K562 (cell line): ENCODE measurements around the gene ZNF213. TPM values are rescaled to one million over a fixed set of nuclear protein-coding genes. Genes with fewer than 3 reads are reported as not detected.
A peak's percentile ranks its signal among the peaks of the same experiment; 100 is the strongest.
"Not testable (repeated sequence)": the region's sequence is repeated elsewhere in the genome, so short reads cannot be mapped to it uniquely, and the experiment has no call there.

ENCODE experiments used
- ATAC-seq: fragments of 200-7000 bp; cut with Tn5 transposase; 3 replicates; pipeline ENCODE4 v1.9.1; 2020; ENCODE audit warnings: moderate library complexity
- BruUV-seq: library from RNA; stranded (reverse); fragments of 400-500 nt; replicated peaks from 2 replicates; lab custom pipeline; 2021; lab: Mats Ljungman, UMichigan
- CTCF ChIA-PET: fragments of 300-600 bp; formaldehyde crosslinking; extraction: SDS; loops from one replicate; lab custom pipeline; 2021; ENCODE audit warnings: low intra/inter-chr PET ratio; lab: Yijun Ruan, JAX
- POLR2A ChIA-PET: fragments of 300-600, 350-650 bp; sonication (Branson Sonifier 250); formaldehyde crosslinking; extraction: SDS; loops from one replicate; lab custom pipeline; 2021; ENCODE audit warnings: antibody characterized with exemption, inconsistent platforms; lab: Yijun Ruan, JAX
- DNase-seq, 4 experiments: peaks; one replicate each; pipeline versions ENCODE4 v3.0.0 to v3.0.0-alpha.2; 2011 to 2018; ENCODE audit warnings: low spot score in 3 of 4, mixed read lengths in 3 of 4; ENCODE audit errors: extremely low read depth in 1 of 4
- FAIRE-seq: peaks from 2 replicates; lab custom pipeline; 2011; peaks lifted over from hg19 to GRCh38; lab: Jason Lieb, UNC
- H2AFZ ChIP-seq: 2 replicates; pipeline ENCODE4 v1.6.0; 2011; ENCODE audit warnings: low read depth, low read length, control low read depth, inconsistent platforms
- H3K27ac ChIP-seq: fragments of 200-600 bp; 3 replicates; pipeline ENCODE4 v1.8.0; 2011; ENCODE audit warnings: low read depth, mild to moderate bottlenecking, control low read depth, inconsistent platforms, low read length, moderate library complexity, mixed read lengths; ENCODE audit errors: extremely low read depth
- H3K27me3 ChIP-seq, 2 experiments: fragments of 300-600 bp in 1 of 2; 2 replicates in 1 of 2; 3 replicates in 1 of 2; pipeline versions ENCODE4 v1.6.0 to v1.8.0; 2011; ENCODE audit warnings: inconsistent platforms in 2 of 2, low read length in 2 of 2, mild to moderate bottlenecking in 1 of 2, mixed read lengths in 1 of 2, moderate library complexity in 1 of 2; ENCODE audit not compliant: control insufficient read depth in 2 of 2, insufficient read depth in 2 of 2
- H3K36me3 ChIP-seq: fragments of 300-600 bp; 3 replicates; pipeline ENCODE4 v1.8.0; 2011; ENCODE audit warnings: mild to moderate bottlenecking, low read length, inconsistent platforms; ENCODE audit not compliant: control insufficient read depth, insufficient read depth
- H3K4me1 ChIP-seq, 2 experiments: fragments of 200-600 bp in 1 of 2; replicated peaks in 1 of 2; 2 replicates in 1 of 2; 3 replicates in 1 of 2; pipeline versions ENCODE4 v1.5.1 to v1.8.0; 2011; ENCODE audit warnings: inconsistent platforms in 2 of 2, low read length in 2 of 2, mild to moderate bottlenecking in 1 of 2, mixed read lengths in 1 of 2, moderate library complexity in 1 of 2; ENCODE audit not compliant: control insufficient read depth in 2 of 2, insufficient read depth in 2 of 2
- H3K4me2 ChIP-seq: 2 replicates; pipeline ENCODE4 v1.6.1; 2011; ENCODE audit warnings: low read length, control low read depth, inconsistent platforms, mixed read lengths; ENCODE audit not compliant: insufficient read depth
- H3K4me3 ChIP-seq: fragments of 200-600 bp; sonication (generic), shearing (Covaris generic); 2 replicates; pipeline ENCODE4 v1.5.1; 2016; ENCODE audit warnings: control low read depth, inconsistent platforms
- H3K79me2 ChIP-seq: fragments of 200-600 bp; 3 replicates; pipeline ENCODE4 v1.8.0; 2011; ENCODE audit warnings: low read length, inconsistent platforms; ENCODE audit not compliant: control insufficient read depth, insufficient read depth
- H3K9ac ChIP-seq, 2 experiments: 2 replicates each; pipeline versions ENCODE4 v1.6.0 to v1.6.1; 2011; ENCODE audit warnings: low read depth in 2 of 2, low read length in 2 of 2, control low read depth in 1 of 2, inconsistent platforms in 1 of 2, mild to moderate bottlenecking in 1 of 2, mixed read lengths in 1 of 2; ENCODE audit not compliant: insufficient read depth in 1 of 2
- H3K9me1 ChIP-seq: one replicate; pipeline ENCODE4 v1.6.0; 2011; ENCODE audit warnings: inconsistent platforms, mild to moderate bottlenecking, low read length, moderate library complexity; ENCODE audit not compliant: control insufficient read depth, insufficient read depth
- H3K9me3 ChIP-seq: replicated peaks from 2 replicates; pipeline ENCODE4 v1.5.1; 2011; ENCODE audit warnings: low read depth, low read length, inconsistent platforms; ENCODE audit not compliant: control insufficient read depth, insufficient read depth
- H4K20me1 ChIP-seq: replicated peaks from 2 replicates; pipeline ENCODE4 v1.6.1; 2011; ENCODE audit warnings: low read length, inconsistent platforms, mixed read lengths; ENCODE audit not compliant: control insufficient read depth, insufficient read depth
- ETV5 ChIP-seq: sonication (generic); formaldehyde crosslinking; IDR thresholded peaks from 2 replicates; pipeline ENCODE4 v1.4.0; 2020; ENCODE audit warnings: low read depth, mild to moderate bottlenecking, missing genetic modification reagents
- SAFB2 ChIP-seq: fragments of 200-400 bp; formaldehyde crosslinking; IDR thresholded peaks from 2 replicates; pipeline ENCODE4 v1.6.1; 2018; ENCODE audit warnings: borderline replicate concordance, low read length, low read depth, moderate library complexity; ENCODE audit not compliant: severe bottlenecking
- SIN3B ChIP-seq: fragments of 450-650 bp; IDR thresholded peaks from 2 replicates; pipeline ENCODE4 v1.6.1; 2017; ENCODE audit warnings: low read depth, mild to moderate bottlenecking, moderate library complexity
- SLC30A9 ChIP-seq: fragments of 250-450 bp; sonication (Bioruptor Pico); IDR thresholded peaks from 2 replicates; pipeline ENCODE4 v1.8.0; 2022; ENCODE audit warnings: mild to moderate bottlenecking, moderate library complexity
- WGBS: fragments of 100-300 bp; shearing (Covaris generic); methylation state at CpG from one replicate; pipeline ENCODE4 v1.1.6; 2016; ENCODE audit warnings: low coverage, mixed read lengths; ENCODE audit not compliant: insufficient coverage; ENCODE audit errors: missing lambda C conversion rate; 5-methylcytosine and 5-hydroxymethylcytosine counted together
- in situ Hi-C: fragments of 300-500 bp; cut with MboI; formaldehyde crosslinking; loops from 4 replicates; pipeline ENCODE4 v1.15.0; 2018; ENCODE audit warnings: inconsistent platforms, mixed read lengths
- intact Hi-C: fragments of 100-400 bp; cut with micrococcal nuclease; formaldehyde crosslinking; loops from 2 replicates; pipeline ENCODE4 v1.14.2; 2022
- polyA plus RNA-seq, 8 experiments: library from polyadenylated mRNA; depleted of rRNA in 4 of 8; stranded (reverse) in 5 of 8; unstranded in 3 of 8; fragments of >200 nt; fragmentation: Nextera tagmentation in 2 of 8; fragmentation: Illumina TruSeq in 1 of 8; extraction: Ambion mirVana in 2 of 8; extraction: Trizol in 1 of 8; gene quantifications; 2 replicates each; pipeline versions ENCODE4 v1.2.1 to v1.2.3, GENCODE V29; 2011 to 2014; ENCODE audit warnings: inconsistent platforms in 1 of 8, missing spikeins in 1 of 8
- total RNA-seq, 7 experiments: library from RNA; depleted of rRNA in 6 of 7; stranded (reverse); fragments of >200 nt in 6 of 7; fragmentation: Illumina TruSeq in 2 of 7; extraction: Trizol in 2 of 7; gene quantifications; 2 replicates each; pipeline versions ENCODE4 v1.2.1 to v1.2.3, GENCODE V29; 2011 to 2021; ENCODE audit warnings: low replicate concordance in 1 of 7

ZNF213 gene
- total and polyA plus RNA-seq, 9 of the 15 experiments (the other 6 are each of a cell fraction or from before 2014, with no cell fraction given) = 0.49 to 10.0 (median 1.8) TPM

- POLR2A ChIA-PET = interaction anchor here (2.1 to 2.6 kb wide), 2 partner anchors 9 to 11 kb away, joined by 7 to 17 read pairs; no protein-coding TSS in a partner anchor
- no peaks in the 10 kb centered on the region for H3K9me1 ChIP-seq
- no peak for TF ChIP-seq ETV5 (CRISPR knock-in tag)
- no peak for TF ChIP-seq SIN3B
- TF ChIP-seq SLC30A9 (CRISPR knock-in tag) = no peak
- no peak for TF ChIP-seq SAFB2
- FAIRE-seq (no peak), ATAC-seq (no peak), DNase-seq (no peak)
- no peak overlapping the region for H3K27ac ChIP-seq
- no TSS peak for BruUV-seq
- intact Hi-C loops (no loop called here), in situ Hi-C loops (no loop called here)
- H3K9me3 ChIP-seq = no peaks in the 10 kb centered on the region
- WGBS = 86% methylated on average over 14 of the region's 14 CpGs
- peak overlapping the region in 1 of 2 experiments; percentile 1; a peak in 2 of 4 replicates for H3K9ac ChIP-seq
- no peak overlapping the region for H2AFZ ChIP-seq
- H3K4me1 ChIP-seq = peaks cover 0 to 45% of the 10 kb centered on the region in 2 experiments; a peak in 2 of 5 replicates
- CTCF ChIA-PET = no interaction called here
- H3K27me3 ChIP-seq = no peaks in the 10 kb centered on the region
- H3K4me2 ChIP-seq = no peak overlapping the region
- no peak overlapping the region for H3K4me3 ChIP-seq
- H3K36me3 ChIP-seq = peaks cover 21% of the 10 kb centered on the region; the same call in 1 of the 3 replicates
- no peaks in the 10 kb centered on the region for H4K20me1 ChIP-seq
- H3K79me2 ChIP-seq = peaks cover 20% of the 10 kb centered on the region
Observed at GRCh38 chr16:3138823-3139426, 4.1 kb downstream of the ZNF213 start.

GRCh38 chr16:3139561-3139960 lies 4.7 kb downstream of the ZNF213 start:
- CTCF ChIA-PET = not testable (repeated sequence)

More at GRCh38 chr16:3139561-3139960, 4.7 kb downstream of the ZNF213 start:
- H3K27me3 ChIP-seq, H3K4me2 ChIP-seq, intact Hi-C loops, H3K9me1 ChIP-seq, H2AFZ ChIP-seq, FAIRE-seq, H3K9me3 ChIP-seq, H3K4me3 ChIP-seq, H4K20me1 ChIP-seq, DNase-seq, ATAC-seq, in situ Hi-C loops, BruUV-seq, H3K27ac ChIP-seq: not testable (repeated sequence)
- POLR2A ChIA-PET = interaction anchor here (2.1 to 2.6 kb wide), 2 partner anchors 10 kb away, joined by 7 to 17 read pairs; no protein-coding TSS in a partner anchor
- WGBS = 80% methylated on average over 7 of the region's 9 CpGs
- Histone ChIP-seq H3K9ac (peak overlapping the region in 1 of 2 experiments; percentile 1; a peak in 1 of 4 replicates), H3K36me3 (peaks cover 21% of the 10 kb centered on the region; the same call in 1 of the 3 replicates), H3K4me1 (peaks cover 0 to 46% of the 10 kb centered on the region in 2 experiments; a peak in 2 of 5 replicates), H3K79me2 (peaks cover 14% of the 10 kb centered on the region)
